Transverse colon (tissue), 4 donors: ENCODE results near the gene NCKAP5. TPM values are rescaled to one million over a fixed set of nuclear protein-coding genes. Genes with fewer than 3 reads are reported as not detected.

Experiments used
- DNase-seq: peaks from one replicate; pipeline ENCODE4 v3.0.0-alpha.2; 2019
- H3K27ac ChIP-seq, 4 donors: fragments of 200-600 bp; sonication (generic); 2 replicates each; pipeline ENCODE4 v1.5.1; 2016 to 2018; ENCODE audit warnings: inconsistent platforms in 4 of 4
- H3K27me3 ChIP-seq: fragments of 200-600 bp; sonication (generic); 2 replicates; pipeline ENCODE4 v1.5.1; 2017; ENCODE audit warnings: inconsistent platforms
- H3K36me3 ChIP-seq, 4 donors: fragments of 200-600 bp; sonication (generic); 2 replicates each; pipeline ENCODE4 v1.5.1; 2017 to 2019; ENCODE audit warnings: inconsistent platforms in 4 of 4
- H3K4me1 ChIP-seq, 4 donors: fragments of 200-600 bp; sonication (generic); 2 replicates each; pipeline ENCODE4 v1.5.1; 2017 to 2020; ENCODE audit warnings: inconsistent platforms in 4 of 4
- H3K4me3 ChIP-seq, 4 donors: fragments of 200-600 bp; sonication (generic); 1 replicate in 1 of 4; 2 replicates in 3 of 4; pipeline versions ENCODE4 v1.5.1 to v1.6.1; 2017 to 2019; ENCODE audit warnings: inconsistent platforms in 4 of 4
- H3K9me3 ChIP-seq, 2 donors: fragments of 200-600 bp; sonication (generic); 2 replicates each; pipeline ENCODE4 v1.5.1; 2017 to 2019; ENCODE audit warnings: inconsistent platforms in 2 of 2
- EP300 ChIP-seq: sonication (generic); formaldehyde crosslinking; IDR thresholded peaks from one replicate; pipeline ENCODE4 v1.6.1; 2017; ENCODE audit warnings: antibody characterized with exemption, low read depth
- POLR2A ChIP-seq: fragments of 450-650 bp; IDR thresholded peaks from one replicate; pipeline ENCODE4 v1.6.1; 2016; ENCODE audit warnings: antibody characterized with exemption, mild to moderate bottlenecking, moderate library complexity
- POLR2AphosphoS5 ChIP-seq, 3 donors: sonication (generic); formaldehyde crosslinking; IDR thresholded peaks; one replicate each; pipeline ENCODE4 v1.6.1; 2016; ENCODE audit warnings: antibody characterized with exemption in 3 of 3
- WGBS, 2 donors: methylation state at CpG; one replicate each; pipeline ENCODE4 v1.1.5; 2018; ENCODE audit warnings: low coverage in 1 of 2; 5-methylcytosine and 5-hydroxymethylcytosine counted together
- in situ Hi-C, 4 donors: fragments of 200-750 bp; cut with MboI; loops; one replicate each; pipeline versions ENCODE4 v1.15.0 to v1.15.1; 2017; ENCODE audit warnings: low sequenced_read_pairs in 3 of 4, low pct_ligation_motif_present in 1 of 4, low pct_unique_long_range_greater_than_20kb in 1 of 4
- intact Hi-C: fragments of 100-400 bp; cut with DNase I; formaldehyde crosslinking; loops from one replicate; pipeline ENCODE4 v1.15.1; 2023; ENCODE audit warnings: low total_unique reads
- total RNA-seq, 4 donors: library from RNA; depleted of rRNA; stranded (reverse); fragments of >200 nt; gene quantifications; one replicate each; pipeline ENCODE4 v1.1.0, GENCODE V29; 2016
- TF ChIP-seq, protein P1 (sequence below), 5 experiments: fragments of 200-600 bp in 3 of 5; fragments of 450-650 bp in 2 of 5; sonication (generic) in 3 of 5; IDR thresholded peaks; 1 replicate in 2 of 5; 2 replicates in 3 of 5; pipeline ENCODE4 v1.5.1; 2016 to 2017; ENCODE audit warnings: antibody characterized with exemption in 5 of 5, inconsistent platforms in 3 of 5, mild to moderate bottlenecking in 2 of 5, moderate library complexity in 1 of 5

The NCKAP5 gene
- total RNA-seq = 10 to 100 TPM in 1 of 4 donors, 1 to 10 TPM in 3; 1.1 to 10.9 (median 5.0) TPM

DNA sequence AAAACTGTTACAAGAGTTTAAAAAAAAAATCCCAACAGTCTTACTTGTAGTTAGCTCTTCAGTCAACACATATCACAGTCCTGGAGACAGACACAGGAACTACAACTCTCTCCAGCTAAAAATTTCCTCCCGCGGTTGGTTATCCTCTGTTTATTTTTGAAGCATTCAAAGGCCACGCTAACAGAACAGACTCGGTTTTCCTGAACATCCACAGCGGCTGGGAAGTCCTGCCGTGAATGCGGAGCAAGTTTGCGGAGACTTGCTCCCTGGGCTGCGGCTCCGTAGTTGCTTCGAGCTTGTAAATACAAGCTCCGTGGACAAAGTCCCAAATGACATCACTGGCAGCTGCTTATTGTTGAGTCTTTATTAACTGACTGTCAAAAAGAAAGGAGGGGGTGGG, at the start of gene NCKAP5:
Gene NCKAP5 (minus strand): TSS at position 292 of the 400 bp plus-strand sequence. CDS start 50,937 bp downstream, outside the sequence.
- in situ Hi-C loops = no loop called here

DNA sequence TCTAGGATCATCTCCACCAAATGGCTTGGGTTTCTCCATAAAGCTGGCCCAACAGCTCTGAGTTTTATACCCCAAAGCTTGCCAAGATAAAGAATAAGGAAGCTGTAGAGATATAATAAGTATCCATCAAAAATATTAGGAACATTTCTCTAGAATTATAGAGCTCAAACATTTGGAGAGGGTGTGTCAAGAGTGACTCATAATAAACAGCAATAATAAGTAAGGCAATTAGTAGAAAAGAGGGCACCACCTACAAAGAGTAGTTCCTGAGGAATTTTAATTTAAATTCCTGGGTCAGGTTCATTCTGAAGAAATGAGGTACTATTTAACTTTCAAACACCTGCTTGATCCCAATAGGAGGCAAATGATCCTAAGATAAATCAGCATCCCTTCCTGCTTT, 41.4 kb upstream of the NCKAP5 start:
- Histone ChIP-seq H3K9me3 (no peaks in the 10 kb centered on the region), H3K27ac (no peak overlapping the region), H3K4me1 (no peaks in the 10 kb centered on the region), H3K4me3 (no peak overlapping the region), H3K27me3 (no peaks in the 10 kb centered on the region), H3K36me3 (no peaks in the 10 kb centered on the region)
- intact Hi-C loops = no loop called here
- no peak for TF ChIP-seq POLR2A
- no peak for TF ChIP-seq EP300
- TF ChIP-seq POLR2AphosphoS5 (IDR thresholded peaks at IDR 0.05) = no peak
- TF ChIP-seq, protein P1, sequence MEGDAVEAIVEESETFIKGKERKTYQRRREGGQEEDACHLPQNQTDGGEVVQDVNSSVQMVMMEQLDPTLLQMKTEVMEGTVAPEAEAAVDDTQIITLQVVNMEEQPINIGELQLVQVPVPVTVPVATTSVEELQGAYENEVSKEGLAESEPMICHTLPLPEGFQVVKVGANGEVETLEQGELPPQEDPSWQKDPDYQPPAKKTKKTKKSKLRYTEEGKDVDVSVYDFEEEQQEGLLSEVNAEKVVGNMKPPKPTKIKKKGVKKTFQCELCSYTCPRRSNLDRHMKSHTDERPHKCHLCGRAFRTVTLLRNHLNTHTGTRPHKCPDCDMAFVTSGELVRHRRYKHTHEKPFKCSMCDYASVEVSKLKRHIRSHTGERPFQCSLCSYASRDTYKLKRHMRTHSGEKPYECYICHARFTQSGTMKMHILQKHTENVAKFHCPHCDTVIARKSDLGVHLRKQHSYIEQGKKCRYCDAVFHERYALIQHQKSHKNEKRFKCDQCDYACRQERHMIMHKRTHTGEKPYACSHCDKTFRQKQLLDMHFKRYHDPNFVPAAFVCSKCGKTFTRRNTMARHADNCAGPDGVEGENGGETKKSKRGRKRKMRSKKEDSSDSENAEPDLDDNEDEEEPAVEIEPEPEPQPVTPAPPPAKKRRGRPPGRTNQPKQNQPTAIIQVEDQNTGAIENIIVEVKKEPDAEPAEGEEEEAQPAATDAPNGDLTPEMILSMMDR (IDR thresholded peaks at IDR 0.05) = no peak
- in situ Hi-C loops = no loop called here
- no peak for DNase-seq

More for the DNA sequence above, at the start of gene NCKAP5:
- Histone ChIP-seq H3K27me3 (no peaks in the 10 kb centered on the region), H3K9me3 (no peaks in the 10 kb centered on the region), H3K4me3 (peak within 1 kb of the TSS in 3 of 4 donors; percentile 6 to 33 (median 15)), H3K27ac (peak within 1 kb of the TSS; percentile 14 to 58 (median 36)), H3K36me3 (no peaks in the 10 kb centered on the region), H3K4me1 (peaks cover 0 to 14% (median 7%) of the 10 kb centered on the region in 4 donors)
- intact Hi-C loops = no loop called here
- WGBS, 2 donors = 4 to 5% methylated on average over 3 to 12 of the region's 12 CpGs
- TF ChIP-seq, protein P1 (IDR thresholded peaks at IDR 0.05) = peak in 1 of 5 experiments; percentile 22
- TF ChIP-seq EP300 = no peak
- peak; percentile 21 for TF ChIP-seq POLR2A
- TF ChIP-seq POLR2AphosphoS5 (IDR thresholded peaks at IDR 0.05) = peak in 2 of 3 donors; percentile 22 to 27
- DNase-seq = peak; percentile 69

DNA sequence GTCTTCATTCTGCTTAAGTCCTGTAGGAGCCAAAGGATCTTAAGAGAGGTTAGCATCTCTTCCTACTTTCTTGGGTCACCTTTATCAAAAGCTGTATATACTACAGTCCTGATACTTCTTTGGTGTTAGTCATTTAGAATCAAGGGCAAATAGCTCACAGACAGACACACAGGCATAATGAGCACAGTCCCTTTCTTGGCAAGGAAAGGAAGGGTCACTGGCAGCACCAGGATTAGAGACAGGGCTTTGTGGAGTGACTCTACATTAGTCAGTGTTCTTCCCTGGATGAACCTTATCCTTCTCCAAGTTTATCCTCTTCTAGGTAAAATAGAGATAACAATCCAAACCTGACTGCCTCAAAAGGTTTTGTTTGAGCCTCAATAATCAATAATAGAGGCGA, 40.0 kb upstream of the NCKAP5 start:
- 84 to 88% methylated on average over 1 of the region's 1 CpG for WGBS, 2 donors
- Histone ChIP-seq H3K36me3 (no peaks in the 10 kb centered on the region), H3K4me1 (no peaks in the 10 kb centered on the region), H3K9me3 (no peaks in the 10 kb centered on the region), H3K27ac (no peak overlapping the region), H3K4me3 (no peak overlapping the region), H3K27me3 (no peaks in the 10 kb centered on the region)
- TF ChIP-seq, protein P1 (IDR thresholded peaks at IDR 0.05) = no peak
- no peak for TF ChIP-seq POLR2A
- no peak for TF ChIP-seq EP300
- no peak for TF ChIP-seq POLR2AphosphoS5 (IDR thresholded peaks at IDR 0.05)
- intact Hi-C loops (no loop called here), in situ Hi-C loops (no loop called here)
- no peak for DNase-seq

DNA sequence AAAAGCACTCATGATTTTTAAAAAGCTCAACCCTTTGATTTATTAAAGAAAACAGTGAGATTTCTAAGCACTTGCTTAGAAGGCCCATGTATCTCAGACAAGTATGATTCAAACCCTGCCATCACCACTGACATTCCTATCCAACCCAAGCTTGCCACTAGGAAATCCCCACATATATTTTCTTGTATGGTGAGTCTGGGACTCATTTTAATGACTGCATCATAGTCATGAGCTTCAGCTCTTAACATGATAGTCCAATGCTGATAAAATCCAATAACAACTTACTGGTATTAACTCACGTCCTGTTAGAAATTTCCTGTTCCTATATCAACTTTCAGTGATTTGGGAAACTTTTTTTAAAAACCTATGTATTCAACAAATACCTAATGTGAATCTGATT, 39.4 kb upstream of the NCKAP5 start:
- TF ChIP-seq, protein P1 (IDR thresholded peaks at IDR 0.05) = no peak
- TF ChIP-seq POLR2AphosphoS5 (IDR thresholded peaks at IDR 0.05) (no peak), POLR2A (no peak), EP300 (no peak)
- Histone ChIP-seq H3K27me3 (no peaks in the 10 kb centered on the region), H3K4me1 (no peaks in the 10 kb centered on the region), H3K9me3 (no peaks in the 10 kb centered on the region), H3K36me3 (no peaks in the 10 kb centered on the region), H3K27ac (no peak overlapping the region), H3K4me3 (no peak overlapping the region)
- in situ Hi-C loops = no loop called here
- intact Hi-C loops = no loop called here
- WGBS, 2 donors = 75 to 84% methylated on average over 1 of the region's 1 CpG
- DNase-seq = no peak
